ENCODE data around the gene AP4B1. TPM values are rescaled to one million over a fixed set of nuclear protein-coding genes. Genes with fewer than 3 reads are reported as not detected.
A peak's percentile ranks its signal among the peaks of the same experiment; 100 is the strongest.

Gene AP4B1
- total RNA-seq, 1 donor from 2014 or later = 21.5 TPM

DNA sequence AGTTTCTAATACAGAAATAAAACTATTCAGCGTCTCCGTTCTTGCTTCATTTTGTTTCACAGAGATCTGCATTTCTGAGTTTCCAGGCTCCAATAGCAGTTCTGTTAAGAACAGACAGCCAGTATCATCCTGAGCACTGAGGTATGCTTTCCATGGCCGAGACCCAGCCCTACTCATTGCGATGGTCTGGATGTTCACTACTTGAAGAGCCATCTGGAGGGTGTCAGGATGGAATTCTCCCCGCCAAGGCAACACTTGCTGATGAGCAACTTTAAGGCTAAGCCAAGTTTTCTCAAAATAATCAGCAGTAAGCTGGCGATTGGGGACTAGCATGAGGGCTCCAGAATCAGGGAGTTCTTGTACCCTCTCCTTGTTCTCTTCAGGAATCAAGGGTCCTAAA, 9.5 kb downstream of the AP4B1 start:
- DNase-seq (ENCODE audit: low spot score) = peak; percentile 16

DNA sequence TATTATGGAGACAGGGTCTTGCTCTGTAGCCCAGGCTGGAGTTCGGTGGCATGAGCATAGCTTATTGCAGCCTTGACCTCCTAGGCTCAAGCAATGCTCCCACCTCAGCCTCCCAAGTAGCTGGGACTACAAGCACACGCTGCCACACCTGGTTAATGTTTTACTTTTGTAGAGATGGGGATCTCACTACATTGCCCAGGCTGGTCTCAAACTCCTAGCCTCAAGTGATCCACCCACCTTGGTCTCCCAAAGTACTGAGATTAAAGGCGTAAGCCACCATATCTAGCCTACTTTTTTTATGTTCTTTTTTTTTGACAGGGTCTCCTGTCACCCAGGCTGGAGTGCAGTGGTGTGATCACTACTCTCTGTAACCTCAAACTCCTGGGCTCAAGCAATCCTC, 11.3 kb downstream of the AP4B1 start:
- no peak for DNase-seq (ENCODE audit: low spot score)

DNA sequence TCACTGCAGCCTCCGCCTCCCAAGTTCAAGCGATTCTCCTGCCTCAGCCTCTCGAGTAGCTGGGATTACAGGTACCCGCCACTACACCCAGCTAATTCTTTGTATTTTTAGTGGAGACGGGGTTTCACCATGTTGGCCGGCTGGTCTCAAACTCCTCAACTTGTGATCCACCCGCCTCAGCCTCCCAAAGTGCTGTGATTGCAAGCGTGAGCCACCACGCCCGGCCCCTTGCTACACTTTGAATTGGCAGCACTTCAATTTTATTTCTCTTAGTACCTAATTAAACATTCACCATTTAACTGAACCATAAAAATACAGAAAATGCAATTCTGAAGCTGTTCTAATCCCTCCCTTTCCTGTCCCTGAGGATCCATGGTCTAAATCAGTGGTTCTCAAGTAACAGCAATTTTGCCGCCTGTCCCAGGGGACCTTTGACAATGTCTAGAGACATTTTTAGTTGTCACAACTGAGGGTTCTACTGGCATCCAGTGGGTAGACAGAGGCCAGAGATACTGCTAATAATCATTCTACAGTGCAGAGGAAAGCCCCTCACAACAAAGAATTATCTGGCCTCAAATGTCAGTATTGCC, 12.9 kb downstream of the AP4B1 start:
- DNase-seq (ENCODE audit: low spot score) = no peak

DNA sequence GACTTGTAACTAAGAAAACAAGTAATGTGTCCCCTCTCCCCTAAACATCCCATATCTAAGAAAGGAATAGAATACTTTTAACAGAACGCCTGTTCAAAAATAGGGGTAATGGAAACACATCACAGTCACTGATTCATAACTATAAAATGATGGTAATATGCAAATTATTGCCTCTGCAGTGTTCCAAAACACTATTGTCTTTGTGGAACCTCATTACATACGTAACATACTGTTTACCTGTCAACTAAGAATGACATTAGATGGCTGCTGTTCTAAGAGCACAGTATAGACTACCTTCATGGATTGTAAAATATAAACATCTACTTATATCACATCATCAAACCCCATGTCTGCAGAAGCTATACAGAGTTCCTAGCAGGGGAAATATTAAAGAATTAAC, 13.8 kb downstream of the AP4B1 start:
- no peak for DNase-seq (ENCODE audit: low spot score)

DNA sequence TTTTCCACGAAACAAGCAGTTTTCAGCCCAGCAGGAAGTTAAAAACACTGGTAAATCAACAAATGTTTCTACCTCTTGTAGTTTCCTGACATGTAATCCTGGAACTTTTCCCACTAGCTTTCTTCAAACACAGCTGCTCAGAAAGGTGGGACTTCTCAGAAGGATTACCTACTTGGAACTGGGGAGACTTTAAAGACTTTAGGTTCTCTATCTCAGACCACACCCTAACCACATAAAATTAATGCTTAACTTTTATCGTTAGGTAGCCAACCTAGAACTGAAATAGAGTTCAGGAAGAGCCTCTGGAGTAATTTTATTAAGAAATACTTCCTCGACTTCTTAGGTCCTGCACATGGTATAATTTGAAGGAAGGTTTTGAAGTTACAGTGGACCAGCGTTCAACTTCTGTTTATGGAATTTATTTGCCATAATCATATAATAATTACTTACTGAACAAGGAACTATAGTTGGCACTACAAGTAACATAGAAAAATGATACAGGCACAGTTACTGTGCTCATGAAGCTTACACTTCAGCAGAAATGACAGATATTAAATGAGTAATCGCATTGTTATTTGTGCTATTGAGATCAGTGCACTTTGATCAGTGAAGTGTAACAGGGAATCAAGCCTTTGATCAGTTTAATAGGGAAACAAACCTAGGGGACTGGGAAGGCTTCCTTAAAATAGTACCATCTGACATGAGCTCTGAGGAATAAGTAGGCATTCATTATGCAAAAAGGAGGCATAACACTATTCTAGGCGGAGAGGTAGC, 17.0 kb downstream of the AP4B1 start, which contains the start of gene BCL2L15:
BCL2L15 (minus strand) TSS at position 180 of the 774 bp plus-strand sequence. CDS start 206 bp downstream, outside the sequence.
- no peak for DNase-seq (ENCODE audit: low spot score)

DNA sequence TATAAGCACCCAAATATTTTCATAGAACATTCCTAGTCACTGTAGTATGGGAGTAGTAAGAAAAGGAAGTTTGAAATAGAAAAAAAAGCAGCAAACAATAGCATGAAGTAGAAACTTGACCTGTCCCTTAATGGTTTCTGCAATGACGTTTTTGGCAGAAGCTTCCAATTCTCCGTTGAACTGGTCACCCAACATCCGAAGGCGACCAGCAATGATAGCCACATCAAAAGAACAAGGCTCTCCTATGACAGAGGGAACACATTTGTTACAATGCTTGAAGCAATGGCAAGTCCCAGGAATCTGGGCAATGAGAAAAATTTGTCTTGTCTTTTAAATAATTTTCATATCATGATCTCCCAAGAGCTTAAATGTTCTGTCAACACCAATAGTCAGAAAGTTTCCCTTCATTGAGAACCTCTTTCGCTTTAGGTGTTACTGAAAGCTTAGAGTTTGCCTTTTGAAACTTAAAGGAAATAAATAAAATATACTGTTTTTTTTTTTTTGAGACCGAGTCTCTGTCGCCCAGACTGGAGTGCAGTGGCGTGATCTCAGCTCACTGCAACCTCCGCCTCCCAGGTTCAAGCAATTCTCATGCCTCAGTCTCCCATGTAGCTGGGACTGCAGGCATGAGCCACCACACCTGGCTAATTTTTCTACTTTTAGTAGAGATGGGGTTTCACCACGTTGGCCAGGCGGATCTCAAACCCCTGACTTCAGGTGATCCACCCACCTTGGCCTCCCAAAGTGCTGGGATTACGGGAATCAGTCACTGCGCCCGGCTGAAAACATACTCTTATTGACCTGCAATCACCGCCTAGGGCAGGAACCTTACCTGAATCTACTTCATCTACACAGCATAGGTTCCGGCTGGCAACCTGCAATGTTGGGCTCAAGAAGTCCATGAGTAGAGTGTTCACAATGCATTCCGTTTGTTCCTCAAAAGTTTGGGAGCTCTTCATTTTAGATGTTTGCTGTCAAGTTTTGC, 17.9 kb downstream of the AP4B1 start:
- DNase-seq (ENCODE audit: low spot score) = peak; percentile 22

DNA sequence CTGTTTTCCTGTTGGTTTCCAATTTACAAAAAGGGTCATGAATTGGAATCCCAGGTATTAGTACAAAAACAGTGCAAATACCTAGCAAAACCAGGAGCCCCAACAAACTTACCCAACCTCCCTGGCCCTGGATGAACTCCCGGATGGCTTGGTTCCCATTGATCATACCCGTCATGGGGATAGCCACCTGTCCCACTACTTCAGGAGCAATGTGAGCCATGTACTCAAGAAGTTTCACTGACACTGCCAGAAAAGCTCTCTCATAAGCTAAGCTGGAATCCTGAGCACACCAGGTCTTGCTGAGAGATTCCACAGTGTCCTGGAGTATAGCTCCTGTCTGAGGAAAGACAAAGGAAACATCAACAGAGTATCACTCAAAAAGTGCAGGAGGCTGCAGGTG, 22.9 kb downstream of the AP4B1 start:
- DNase-seq (ENCODE audit: low spot score) = no peak

DNA sequence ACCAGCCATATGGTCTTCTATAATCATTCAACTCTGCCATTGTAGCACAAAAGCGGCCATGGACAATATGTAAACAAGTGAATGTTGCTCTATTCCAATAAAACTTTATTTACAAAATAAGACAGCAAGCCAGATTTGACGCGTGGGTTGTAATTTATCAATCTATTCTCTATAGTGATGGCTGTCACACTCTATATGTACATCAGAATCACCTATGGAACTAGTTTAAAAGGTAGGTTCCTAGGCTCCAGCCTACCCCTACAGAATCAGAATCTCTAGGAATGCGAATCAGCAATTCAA, 24.9 kb downstream of the AP4B1 start:
- no peak for DNase-seq (ENCODE audit: low spot score)

DNA sequence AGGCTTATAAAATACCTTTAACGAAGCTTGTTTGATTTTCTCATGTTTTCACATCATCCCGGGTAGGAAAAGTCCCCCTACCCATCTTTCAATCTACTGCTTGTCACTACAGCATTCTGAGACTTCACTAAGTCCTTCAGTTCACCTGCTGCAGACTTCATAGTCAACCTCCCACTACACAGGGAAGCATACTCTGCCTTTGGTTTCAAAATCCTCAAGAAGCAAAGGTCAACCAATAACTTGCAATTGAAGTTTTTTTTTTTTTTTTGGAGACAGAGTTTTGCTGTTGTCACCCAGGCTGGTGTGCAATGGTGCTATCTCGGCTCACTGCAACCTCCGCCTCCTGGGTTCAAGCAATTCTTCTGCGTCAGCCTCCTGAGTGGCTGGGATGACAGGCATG, 28.4 kb downstream of the AP4B1 start:
- no peak for DNase-seq (ENCODE audit: low spot score)

DNA sequence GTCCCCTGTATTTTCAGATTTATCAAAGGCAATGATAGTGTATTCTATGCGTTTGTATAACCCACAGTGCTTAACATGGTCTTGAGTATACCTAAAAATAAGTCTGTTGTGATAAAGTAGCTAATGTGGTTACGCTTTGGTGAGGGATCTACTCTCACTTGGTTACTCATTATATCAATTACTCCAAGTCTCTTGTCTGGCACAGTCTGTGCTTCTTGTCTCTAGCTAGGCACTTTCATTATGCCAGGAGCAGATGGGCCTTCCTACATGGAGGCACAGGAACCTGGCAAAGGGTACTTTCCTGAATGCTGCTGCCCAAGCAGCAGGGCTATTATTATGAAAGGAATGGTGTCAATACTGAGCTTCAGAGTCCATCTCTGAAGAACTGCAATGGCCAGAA, 28.9 kb downstream of the AP4B1 start:
- DNase-seq (ENCODE audit: low spot score) = no peak

DNA sequence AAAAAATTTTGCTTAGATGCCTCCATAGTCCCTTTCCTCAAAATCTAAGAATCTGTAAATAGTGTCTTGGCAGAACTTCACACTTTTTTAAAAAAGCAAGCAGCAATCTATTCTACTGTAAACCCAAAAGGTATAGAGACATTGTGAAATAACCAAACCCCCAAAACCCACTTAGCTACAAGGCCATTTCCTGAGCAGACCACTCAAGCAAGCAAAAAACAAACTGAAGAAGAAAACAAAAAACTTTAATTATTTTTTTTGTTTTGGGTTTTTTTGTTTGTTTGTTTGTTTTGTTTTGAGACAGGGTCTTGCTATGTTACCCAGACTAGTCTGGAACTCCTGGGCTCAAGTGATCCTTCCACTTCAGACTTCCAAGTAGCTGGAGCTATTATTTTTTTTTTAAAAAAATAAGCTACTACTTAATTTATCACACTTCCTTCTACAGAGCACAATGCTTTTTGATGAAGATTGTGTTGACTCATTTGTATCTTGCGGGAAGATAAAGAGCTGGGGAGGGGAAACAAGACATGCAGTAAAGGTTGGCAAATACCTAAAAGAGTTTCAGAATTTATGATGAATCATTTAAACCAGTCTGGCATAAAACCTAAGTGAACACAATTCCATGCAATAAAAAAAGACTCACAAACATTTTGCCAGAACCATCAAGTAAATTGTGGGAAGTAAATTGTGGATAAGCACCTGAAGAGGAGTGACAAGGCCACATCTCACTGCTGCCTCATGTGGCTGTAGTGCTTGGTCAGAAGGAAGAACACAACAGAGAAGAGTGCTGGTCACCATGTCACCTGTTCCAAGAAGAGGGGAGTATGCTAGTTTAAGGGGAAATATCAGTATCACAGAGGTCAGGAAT, 30.4 kb downstream of the AP4B1 start:
- DNase-seq (ENCODE audit: low spot score) = no peak

DNA sequence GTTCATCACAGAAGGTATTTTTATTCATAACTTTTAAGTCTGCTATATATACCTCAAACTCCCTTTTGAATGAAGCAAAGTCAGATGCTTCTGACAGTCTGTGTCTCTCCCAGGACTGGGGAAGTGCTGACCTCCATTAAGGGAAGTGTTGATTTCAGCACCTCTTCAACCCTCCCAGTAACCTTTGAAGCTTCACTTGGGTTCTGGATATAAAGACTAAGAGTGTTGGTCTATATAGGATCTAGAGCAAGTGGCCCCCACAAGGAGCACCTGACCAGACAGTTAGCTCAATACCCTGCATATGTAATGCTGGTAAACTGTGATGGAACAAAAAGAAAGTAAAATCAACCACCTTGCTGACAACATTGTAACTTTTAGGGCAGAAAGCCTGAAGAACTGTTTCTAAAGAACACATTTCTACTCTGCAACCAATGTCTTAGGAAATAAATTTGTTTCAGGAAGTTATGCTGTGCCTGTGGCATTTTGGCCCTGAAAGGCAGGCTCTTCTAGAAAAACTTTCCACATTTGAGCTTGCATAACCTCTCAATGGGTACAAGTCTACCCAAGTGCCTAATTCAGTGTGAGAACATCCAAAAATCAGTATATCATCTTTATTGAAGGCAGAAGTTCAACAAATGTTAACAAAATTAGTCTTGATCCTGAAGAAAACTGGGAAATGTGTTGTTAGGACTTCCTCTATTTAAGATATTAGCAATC, 32.2 kb downstream of the AP4B1 start:
- no peak for DNase-seq (ENCODE audit: low spot score)

DNA sequence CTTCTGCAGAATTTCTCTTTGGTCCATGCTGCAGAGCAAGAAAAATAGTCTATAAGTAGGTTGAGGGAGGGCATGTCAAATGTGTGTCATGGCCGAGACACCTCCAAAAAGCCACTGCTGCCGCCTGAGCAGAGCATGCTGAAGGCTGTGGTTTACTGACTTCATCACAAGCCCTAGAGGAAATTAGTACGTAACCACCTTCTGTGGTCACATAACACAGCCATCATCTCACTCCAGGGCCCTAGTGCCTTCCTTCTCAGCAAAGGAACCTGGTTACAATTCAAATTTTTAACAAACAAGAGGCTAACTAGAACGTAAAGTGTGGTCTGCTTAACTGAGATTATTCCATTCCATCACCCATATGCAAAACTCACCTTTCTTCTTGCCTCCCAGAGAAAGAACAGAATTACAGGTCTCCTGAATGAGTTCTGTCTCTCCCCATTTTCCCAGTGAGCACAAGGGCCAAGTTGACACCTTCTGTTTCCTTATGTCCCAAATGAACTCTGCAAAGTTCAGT, 32.9 kb downstream of the AP4B1 start, which contains the start of gene PTPN22:
PTPN22 (minus strand) TSS at position 116 of the 517 bp plus-strand sequence.
- peak; percentile 54 for DNase-seq (ENCODE audit: low spot score)

DNA sequence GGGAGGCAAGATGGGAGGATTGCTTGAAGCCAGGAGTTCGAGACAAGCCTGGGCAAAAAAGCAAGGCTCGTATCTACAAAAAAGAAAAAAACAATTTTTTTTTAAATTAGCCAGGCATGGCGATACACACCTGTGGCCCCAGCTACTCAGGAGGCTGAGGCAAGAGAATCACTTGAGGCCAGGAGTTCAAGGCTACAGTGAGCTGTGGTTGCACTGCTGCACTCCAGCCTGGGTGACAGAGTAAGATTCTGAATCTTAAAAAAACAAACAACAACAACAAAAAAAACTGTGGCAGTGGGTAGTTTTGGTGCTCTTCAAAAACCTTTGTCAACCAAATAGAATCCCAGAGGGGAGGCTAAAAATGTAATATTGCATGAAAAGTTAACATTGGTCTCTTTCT, 33.8 kb downstream of the AP4B1 start:
- DNase-seq (ENCODE audit: low spot score) = no peak

DNA sequence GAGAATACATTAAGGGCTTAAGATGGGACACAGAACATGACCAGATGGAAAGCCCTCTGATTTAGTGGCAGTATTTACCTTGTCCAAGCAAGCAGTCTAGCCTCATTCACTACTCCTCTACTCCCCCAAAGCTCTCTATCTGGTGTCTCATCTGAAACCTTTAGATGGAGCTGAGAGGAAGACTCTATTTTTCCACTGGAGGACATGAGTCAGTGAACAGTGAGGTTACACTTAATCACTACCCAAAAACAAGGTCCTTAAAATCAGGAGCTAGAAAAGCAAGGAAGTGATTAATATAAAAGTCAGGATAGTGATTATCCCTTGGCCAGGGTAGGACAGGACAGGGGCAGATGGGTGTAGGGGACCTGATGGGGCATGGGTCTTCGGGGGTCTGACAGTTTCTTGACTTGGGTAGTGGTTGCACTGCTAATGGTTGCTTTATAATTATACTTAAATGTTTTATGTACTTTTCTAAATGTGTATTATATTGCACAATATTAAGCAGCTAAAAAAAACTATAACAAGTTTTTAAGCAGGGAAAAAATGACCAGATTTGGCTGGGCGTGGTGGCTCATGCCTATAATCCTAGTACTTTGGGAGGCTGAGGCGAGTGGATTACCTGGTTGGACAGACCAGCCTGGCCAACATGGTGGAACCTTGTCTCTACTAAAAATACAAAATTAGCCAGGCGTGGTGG, 36.1 kb downstream of the AP4B1 start:
- no peak for DNase-seq (ENCODE audit: low spot score)

DNA sequence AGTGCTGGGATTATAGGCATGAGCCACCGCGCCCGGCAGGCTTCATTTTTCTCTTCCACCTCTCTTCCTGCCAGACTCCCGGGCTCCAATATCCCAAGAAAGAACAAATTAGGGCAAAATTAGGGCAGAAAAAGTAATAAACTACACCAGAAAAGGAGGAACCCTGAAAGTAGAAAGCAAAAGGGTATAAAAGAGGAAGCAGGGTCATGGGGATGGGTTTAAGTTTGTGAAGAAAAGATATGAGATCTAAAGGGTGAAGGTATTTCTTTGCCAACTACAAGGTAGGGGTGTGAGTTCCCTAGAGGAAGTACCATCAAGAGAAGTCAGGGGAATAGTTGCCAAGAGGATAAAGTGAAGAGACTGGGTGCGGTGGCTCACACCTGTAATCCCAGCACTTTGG, 43.0 kb downstream of the AP4B1 start:
- no peak for DNase-seq (ENCODE audit: low spot score)

DNA sequence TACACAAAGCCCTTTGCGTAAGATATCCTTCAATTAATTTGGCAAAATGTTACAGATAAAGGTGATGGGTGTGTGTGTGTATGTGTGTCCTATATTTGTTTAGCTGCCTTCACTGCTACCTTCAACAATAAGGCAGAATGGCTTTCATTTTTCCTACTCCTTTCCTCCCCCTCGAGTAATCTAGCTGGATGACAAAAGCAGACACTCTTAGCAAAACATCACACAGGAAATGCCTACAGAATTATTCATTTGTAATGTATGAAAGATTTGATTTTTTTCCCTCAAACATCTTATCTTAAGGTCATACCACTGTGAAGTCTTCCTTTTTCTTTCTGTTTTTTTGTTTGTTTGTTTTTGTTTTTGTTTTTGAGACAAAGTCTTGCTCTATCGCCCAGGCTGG, 43.7 kb downstream of the AP4B1 start:
- no peak for DNase-seq (ENCODE audit: low spot score)

DNA sequence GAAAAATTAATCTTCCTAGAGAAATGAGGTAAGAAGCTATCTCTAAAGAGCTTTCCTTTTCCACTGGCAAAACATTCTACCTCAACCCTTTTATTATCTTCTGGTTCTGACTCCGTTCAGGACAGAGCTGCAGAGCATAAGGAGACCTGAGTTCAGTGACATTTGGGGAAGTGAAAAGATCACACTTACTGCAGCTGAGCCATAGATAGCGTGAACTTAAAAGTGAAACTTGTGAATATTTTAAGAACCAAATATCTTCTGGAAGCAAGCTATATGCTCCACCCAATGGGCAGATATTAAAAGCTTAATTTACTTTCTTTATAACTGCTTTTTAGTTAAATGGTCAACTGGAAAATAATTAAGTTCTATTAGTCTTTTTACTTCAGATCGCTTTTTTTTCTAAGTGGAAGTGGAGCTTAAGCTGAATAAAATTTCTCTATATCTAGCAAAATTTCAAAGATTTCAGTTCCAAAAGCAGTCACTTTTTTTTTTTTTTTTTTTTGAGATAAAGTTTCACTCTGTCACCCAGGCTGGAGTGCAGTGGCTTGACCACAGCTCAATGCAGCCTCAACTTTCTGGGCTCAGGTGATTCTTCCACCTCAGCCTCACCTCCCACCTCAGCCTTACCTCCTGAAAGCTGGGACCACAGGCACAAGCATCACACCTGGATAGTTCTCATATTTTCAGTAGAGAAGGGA, 45.0 kb downstream of the AP4B1 start:
- DNase-seq (ENCODE audit: low spot score) = no peak

DNA sequence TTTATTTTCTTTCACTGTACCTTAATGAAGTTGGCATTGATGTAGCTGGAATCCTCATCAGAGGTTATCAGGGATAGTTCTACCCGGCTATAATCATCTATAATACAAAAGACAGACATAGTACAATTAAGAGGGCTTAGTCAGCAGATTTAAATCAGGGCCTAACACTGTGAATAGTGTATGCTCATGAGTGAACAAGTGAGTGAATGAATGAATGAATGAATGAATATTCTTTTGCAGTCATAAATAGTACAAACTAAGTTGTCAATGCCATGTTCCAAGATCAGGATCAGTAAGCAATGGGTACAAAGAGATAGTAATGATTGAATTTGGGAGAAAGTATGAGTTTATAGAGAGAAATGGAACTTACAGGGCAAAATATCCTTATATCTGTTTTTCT, 45.6 kb downstream of the AP4B1 start:
- no peak for DNase-seq (ENCODE audit: low spot score)
